Naive B cell (primary cell): ENCODE data around the gene EXOC3. TPM values are rescaled to one million over a fixed set of nuclear protein-coding genes. Genes with fewer than 3 reads are reported as not detected.

Experiments
- ATAC-seq, 2 donors: fragments of 150-1000 bp; cut with Tn5 transposase; 2 replicates each; pipeline ENCODE4 v1.10.0; 2021; ENCODE audit warnings: low read depth in 2 of 2, mild to moderate bottlenecking in 2 of 2, moderate library complexity in 2 of 2
- DNase-seq: peaks from one replicate; pipeline ENCODE4 v3.0.0; 2022
- H3K27ac Mint-ChIP-seq, 6 donors: one replicate each; pipeline ENCODE4 v1.8.0; 2020 to 2022; ENCODE audit warnings: mild to moderate bottlenecking in 6 of 6, mixed read lengths in 6 of 6, moderate library complexity in 5 of 6, inconsistent platforms in 2 of 6
- H3K27me3 Mint-ChIP-seq, 3 donors: one replicate each; pipeline ENCODE4 v1.8.0; 2021 to 2022; ENCODE audit warnings: mixed read lengths in 3 of 3, mild to moderate bottlenecking in 1 of 3
- H3K36me3 Mint-ChIP-seq, 2 donors: one replicate each; pipeline ENCODE4 v1.8.0; 2020 to 2022; ENCODE audit warnings: mixed read lengths in 2 of 2, inconsistent platforms in 1 of 2, mild to moderate bottlenecking in 1 of 2
- H3K4me1 Mint-ChIP-seq, 3 donors: one replicate each; pipeline ENCODE4 v1.8.0; 2020 to 2022; ENCODE audit warnings: mixed read lengths in 3 of 3, inconsistent platforms in 1 of 3, mild to moderate bottlenecking in 1 of 3, moderate library complexity in 1 of 3
- H3K4me3 Mint-ChIP-seq, 8 donors: one replicate each; pipeline ENCODE4 v1.8.0; 2020 to 2022; ENCODE audit warnings: mild to moderate bottlenecking in 8 of 8, mixed read lengths in 8 of 8, moderate library complexity in 8 of 8, inconsistent platforms in 2 of 8
- H3K9me3 Mint-ChIP-seq, 7 donors: one replicate each; pipeline ENCODE4 v1.8.0; 2020 to 2022; ENCODE audit warnings: mixed read lengths in 7 of 7, mild to moderate bottlenecking in 5 of 7, inconsistent platforms in 2 of 7, moderate library complexity in 1 of 7
- polyA plus RNA-seq, 6 donors: library from polyadenylated mRNA; unstranded; fragments of 300-500 nt; fragmentation: Illumina TruSeq; gene quantifications; one replicate each; pipeline ENCODE4 v1.2.3, GENCODE V29; 2021; ENCODE audit warnings: low read depth in 6 of 6

EXOC3 gene
- polyA plus RNA-seq, 6 donors from 2014 or later: 18.8 to 36.1 (median 22.9) TPM

DNA sequence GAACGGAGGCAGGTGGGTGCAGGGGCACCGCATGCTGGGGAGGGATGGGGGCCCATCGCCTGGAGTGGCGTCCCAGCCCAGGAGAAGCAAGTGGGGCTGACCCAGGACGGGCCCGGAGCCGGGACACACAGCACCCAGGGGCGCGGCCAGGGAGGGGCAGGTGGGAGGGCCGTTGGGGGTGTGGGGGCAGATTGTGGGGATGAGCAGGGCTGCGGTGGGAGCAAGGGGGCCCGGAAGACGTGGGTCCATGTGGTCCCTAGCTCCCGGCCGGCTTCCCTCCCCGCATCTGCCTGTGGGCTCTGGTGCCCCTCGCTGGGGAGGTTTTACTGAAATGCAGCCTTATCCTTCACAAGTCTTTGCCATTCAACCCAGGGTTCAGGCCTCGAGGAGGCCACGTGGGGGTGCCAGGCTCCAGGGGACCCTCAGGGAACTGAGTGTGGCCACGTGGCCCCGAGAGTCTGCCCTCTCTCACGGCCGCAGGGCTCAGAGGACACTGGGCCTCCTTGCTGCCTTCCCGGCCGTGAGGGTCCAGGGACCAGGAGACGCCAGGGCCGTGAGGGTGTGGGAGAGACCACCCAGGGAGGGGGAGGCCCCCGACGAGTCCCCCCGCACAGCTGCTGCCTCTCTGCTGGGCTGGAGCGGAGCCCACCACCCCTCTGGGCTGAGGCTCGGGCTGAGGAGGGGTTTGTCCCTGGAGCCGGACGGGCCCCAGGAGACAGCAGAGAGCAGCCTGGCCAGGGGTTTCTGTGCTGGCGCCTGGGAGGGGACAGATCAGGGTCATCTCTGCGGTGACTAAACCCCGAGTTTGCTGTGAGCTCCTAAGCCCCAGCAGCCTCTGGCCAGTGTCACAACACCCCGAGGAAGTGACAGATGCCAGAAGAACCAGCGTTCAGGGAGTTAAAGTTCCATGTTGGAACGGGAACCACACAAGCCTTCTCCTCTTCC lies 46.0 kb downstream of the EXOC3 start:
- Mint-ChIP-seq H3K4me3 (no peak overlapping the region), H3K4me1 (peaks cover 0 to 11% (median 7%) of the 10 kb centered on the region in 3 donors), H3K9me3 (no peaks in the 10 kb centered on the region), H3K27ac (peak overlapping the region in 1 of 6 donors; percentile 56), H3K27me3 (peaks cover 0 to 70% (median 4%) of the 10 kb centered on the region in 3 donors), H3K36me3 (no peaks in the 10 kb centered on the region)
- ATAC-seq (no peak), DNase-seq (no peak)

DNA sequence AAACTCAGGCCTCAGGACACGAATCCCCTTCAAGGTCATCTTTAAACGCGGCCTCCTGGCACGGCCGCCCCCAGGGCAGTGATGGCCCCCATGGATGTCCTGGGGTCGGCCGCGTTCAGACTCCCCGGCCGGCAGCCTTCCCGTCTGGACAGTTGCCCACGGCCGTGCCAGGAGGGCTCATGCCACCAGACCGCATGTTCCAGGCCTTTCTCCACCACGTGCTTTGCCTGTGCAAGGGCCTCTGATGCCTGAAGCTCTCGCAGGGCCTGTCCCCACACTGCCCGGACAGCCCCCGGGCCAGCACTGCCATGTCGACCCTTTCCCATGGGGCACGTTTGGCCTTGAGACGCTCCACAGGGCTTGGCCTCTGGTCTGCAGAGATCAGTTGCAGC lies 46.7 kb downstream of the EXOC3 start:
- Mint-ChIP-seq H3K27ac (no peak overlapping the region), H3K36me3 (no peaks in the 10 kb centered on the region), H3K4me1 (peaks cover 0 to 11% (median 7%) of the 10 kb centered on the region in 3 donors), H3K9me3 (no peaks in the 10 kb centered on the region), H3K4me3 (no peak overlapping the region), H3K27me3 (peaks cover 0 to 71% (median 4%) of the 10 kb centered on the region in 3 donors)
- DNase-seq: no peak
- no peak for ATAC-seq

DNA sequence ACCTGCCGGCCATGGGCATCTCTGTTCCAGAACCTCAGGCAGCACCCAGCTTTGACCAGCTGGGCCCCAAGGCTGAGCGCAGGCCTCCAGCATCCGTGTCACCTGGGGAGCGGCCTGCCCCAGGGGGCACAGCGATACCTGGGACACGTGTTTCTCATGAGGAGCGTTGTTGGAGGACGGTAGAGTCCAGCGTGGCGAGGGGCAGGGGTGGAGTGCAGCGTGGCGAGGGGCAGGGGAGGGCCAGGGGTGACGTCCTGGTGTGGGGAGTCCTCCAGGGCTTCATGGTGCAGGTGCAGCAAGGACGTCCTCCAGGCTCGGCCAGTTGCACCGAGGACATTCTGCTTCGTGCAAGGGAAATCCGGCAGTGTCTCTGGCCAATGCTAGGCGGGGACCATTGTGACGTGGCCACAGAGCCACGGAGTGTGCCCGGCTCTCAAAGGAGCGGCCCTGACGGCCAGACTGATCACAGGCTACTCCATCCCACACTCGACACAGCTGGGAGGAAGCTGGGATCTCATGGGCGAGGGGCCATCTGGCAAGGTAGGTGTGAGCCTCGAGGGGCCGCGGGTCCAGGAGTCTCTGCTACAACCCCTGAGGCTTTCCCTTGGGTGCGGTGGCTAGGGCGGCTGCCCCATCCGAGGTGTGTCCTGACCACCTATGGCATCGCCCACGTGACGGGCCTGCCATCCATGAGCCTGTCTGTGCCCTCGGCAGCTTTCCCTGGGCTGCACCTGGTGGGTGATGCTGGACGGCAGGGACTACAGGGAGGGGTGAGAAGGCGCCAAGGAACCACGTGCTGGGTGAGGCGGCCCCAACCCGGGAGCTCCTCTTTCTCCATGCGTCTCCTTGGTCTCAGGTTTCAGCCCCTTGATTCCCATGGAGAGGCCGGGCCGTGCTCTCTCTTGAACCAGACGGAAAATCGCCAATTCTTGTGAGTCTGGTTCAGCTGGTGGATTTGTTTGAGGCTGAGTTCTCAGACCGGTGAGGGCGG lies 47.4 kb downstream of the EXOC3 start:
- no peak for DNase-seq
- Mint-ChIP-seq H3K9me3 (no peaks in the 10 kb centered on the region), H3K27me3 (peaks cover 0 to 67% (median 4%) of the 10 kb centered on the region in 3 donors), H3K4me1 (peaks cover 0 to 7% (median 4%) of the 10 kb centered on the region in 3 donors), H3K36me3 (no peaks in the 10 kb centered on the region), H3K4me3 (no peak overlapping the region), H3K27ac (no peak overlapping the region)
- no peak for ATAC-seq

DNA sequence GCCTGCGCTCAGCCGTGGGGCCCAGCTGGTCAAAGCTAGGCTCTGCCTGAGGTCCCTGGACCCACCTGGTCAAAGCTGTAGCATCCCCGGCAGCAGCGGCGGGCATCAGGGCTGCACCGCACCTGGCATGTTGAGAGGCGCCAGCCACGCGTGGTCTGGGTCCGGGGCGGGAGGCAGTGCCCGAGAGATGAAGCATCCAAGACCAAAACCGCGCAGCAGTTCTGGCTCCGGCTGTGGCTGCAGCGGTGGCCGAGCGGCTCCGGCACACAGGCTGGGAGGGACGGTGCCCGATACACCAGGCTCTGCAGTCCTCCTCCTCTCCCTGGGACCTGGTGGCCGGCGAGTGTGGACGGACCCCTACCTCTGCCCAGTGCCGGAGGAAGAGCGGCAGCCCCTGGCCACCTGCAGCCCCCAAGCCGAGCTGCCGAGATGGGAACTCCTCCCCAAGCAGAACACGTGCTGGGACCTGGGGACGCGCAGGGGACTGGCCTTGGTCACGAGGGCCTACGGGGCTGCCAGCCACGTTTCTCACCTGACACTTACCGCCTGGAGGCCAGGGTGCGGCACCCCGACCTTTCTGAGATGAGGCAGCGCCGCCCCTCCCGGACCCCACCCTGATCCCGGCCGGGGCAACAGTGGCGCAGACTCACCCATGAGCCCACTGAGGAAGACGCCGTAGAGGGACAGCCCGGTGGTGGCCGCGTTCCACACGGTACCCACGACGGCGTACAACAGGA lies 48.3 kb downstream of the EXOC3 start:
- H3K36me3 Mint-ChIP-seq: no peaks in the 10 kb centered on the region
- no peak for DNase-seq
- peaks cover 0 to 62% (median 0%) of the 10 kb centered on the region in 3 donors for H3K27me3 Mint-ChIP-seq
- no peaks in the 10 kb centered on the region for H3K9me3 Mint-ChIP-seq
- H3K4me3 Mint-ChIP-seq: no peak overlapping the region
- H3K4me1 Mint-ChIP-seq: peaks cover 0 to 5% (median 0%) of the 10 kb centered on the region in 3 donors
- H3K27ac Mint-ChIP-seq: no peak overlapping the region
- no peak for ATAC-seq

DNA sequence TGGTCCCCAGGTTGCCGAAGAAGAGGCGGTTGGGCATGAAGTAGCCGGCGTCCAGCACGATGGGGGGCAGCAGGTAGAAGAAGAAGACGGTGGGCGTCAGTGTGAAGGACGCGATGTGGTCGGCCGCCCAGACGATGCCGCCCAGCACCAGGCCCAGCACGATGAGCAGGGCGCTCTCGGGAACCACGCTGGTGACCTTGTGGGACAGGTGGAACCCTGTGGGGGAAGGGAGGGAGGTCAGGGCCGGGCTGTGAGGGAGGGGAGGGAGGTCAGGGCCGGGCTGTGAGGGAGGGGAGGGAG lies 48.8 kb downstream of the EXOC3 start:
- Mint-ChIP-seq H3K27ac (no peak overlapping the region), H3K9me3 (no peaks in the 10 kb centered on the region), H3K36me3 (no peaks in the 10 kb centered on the region), H3K27me3 (peaks cover 0 to 61% (median 0%) of the 10 kb centered on the region in 3 donors), H3K4me1 (peaks cover 0 to 5% (median 0%) of the 10 kb centered on the region in 3 donors), H3K4me3 (no peak overlapping the region)
- ATAC-seq (no peak), DNase-seq (no peak)

DNA sequence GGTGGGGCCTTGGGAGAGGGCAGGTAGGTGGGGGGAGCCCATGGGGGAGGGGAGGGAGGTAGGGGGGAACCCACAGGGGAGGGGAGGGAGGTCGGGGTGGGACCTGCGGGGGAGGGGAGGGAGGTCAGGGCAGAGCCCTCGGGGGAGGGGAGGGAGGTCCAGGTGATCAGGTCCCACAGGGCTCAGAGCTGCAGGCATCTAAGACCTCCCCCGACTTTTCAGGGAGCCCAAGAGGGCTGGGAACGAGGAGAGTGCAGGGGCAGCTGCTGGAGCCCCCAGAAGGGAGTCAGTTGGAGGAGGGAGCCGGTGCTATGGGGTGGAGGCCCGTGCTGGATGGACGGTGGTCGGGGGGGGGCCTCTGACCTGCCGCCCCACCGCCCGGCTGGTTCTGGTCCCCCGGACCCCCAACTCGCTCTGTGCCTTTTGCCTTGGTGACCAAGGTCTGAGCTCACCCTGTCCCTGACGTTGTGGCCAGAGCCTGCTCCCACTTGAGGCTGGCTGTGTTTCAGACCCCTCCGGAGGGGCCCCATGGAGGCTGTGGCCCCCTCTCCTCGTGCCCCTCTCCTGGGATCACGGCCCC lies 49.4 kb downstream of the EXOC3 start:
- Mint-ChIP-seq H3K9me3 (no peaks in the 10 kb centered on the region), H3K27me3 (peaks cover 0 to 65% (median 0%) of the 10 kb centered on the region in 3 donors), H3K4me3 (no peak overlapping the region), H3K27ac (no peak overlapping the region), H3K4me1 (peaks cover 0 to 5% (median 0%) of the 10 kb centered on the region in 3 donors), H3K36me3 (no peaks in the 10 kb centered on the region)
- no peak for DNase-seq
- no peak for ATAC-seq

DNA sequence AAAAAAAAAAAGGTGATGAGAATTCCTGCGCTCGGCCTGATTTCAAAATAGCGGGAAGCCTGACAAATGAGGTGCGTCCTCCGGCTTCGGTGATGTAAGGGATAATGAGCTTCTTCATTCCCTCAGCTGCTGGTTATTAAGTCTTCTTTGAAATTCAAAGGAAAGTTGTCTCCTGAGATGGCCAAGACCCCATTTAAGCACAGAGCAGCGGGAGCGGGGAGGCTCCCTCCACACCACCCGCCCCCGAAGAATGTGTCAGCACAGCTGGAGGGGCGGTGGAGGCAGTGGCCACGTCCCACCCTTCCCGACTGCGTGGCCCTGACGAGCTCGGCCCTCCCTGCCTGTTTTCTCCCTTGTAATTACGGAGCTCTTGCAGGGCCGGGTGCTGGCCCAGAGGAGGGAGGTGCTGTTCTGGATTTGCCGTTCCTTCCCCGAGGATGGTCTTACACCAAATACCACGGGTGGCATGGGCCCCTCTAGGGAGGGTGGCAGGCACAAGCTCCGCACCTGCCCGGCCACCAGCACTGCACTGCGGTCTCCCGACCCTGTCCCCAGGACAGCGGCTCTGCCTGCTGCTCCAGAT lies 50.2 kb downstream of the EXOC3 start:
- DNase-seq (no peak), ATAC-seq (no peak)
- Mint-ChIP-seq H3K4me3 (no peak overlapping the region), H3K9me3 (no peaks in the 10 kb centered on the region), H3K36me3 (no peaks in the 10 kb centered on the region), H3K4me1 (peaks cover 0 to 5% (median 3%) of the 10 kb centered on the region in 3 donors), H3K27ac (peak overlapping the region in 1 of 6 donors; percentile 31), H3K27me3 (peaks cover 0 to 65% (median 5%) of the 10 kb centered on the region in 3 donors)

DNA sequence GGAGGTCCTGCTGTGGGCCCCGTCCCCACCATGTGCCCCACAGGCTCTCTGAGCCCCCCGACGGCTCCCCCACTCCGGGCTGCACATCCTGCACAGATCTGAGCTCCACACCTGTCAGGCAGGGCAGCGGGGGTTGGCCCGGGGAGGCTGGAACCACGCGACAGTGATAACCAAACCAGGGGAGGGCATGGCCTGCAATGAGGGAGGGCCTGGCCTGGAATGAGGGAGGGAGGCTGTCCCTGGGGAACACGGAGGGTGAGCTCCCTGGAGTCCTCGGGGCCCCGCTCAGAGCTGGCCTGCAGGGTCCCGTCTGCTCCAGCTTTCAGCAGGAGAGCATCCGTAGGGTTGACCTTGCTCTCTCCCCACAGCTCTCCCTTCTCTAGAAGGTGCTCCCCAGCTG lies 50.8 kb downstream of the EXOC3 start:
- H3K27ac Mint-ChIP-seq: no peak overlapping the region
- H3K27me3 Mint-ChIP-seq: peaks cover 0 to 70% (median 10%) of the 10 kb centered on the region in 3 donors
- no peak overlapping the region for H3K4me3 Mint-ChIP-seq
- ATAC-seq: no peak
- H3K4me1 Mint-ChIP-seq: peaks cover 0 to 5% (median 4%) of the 10 kb centered on the region in 3 donors
- no peak for DNase-seq
- H3K36me3 Mint-ChIP-seq: no peaks in the 10 kb centered on the region
- no peaks in the 10 kb centered on the region for H3K9me3 Mint-ChIP-seq

DNA sequence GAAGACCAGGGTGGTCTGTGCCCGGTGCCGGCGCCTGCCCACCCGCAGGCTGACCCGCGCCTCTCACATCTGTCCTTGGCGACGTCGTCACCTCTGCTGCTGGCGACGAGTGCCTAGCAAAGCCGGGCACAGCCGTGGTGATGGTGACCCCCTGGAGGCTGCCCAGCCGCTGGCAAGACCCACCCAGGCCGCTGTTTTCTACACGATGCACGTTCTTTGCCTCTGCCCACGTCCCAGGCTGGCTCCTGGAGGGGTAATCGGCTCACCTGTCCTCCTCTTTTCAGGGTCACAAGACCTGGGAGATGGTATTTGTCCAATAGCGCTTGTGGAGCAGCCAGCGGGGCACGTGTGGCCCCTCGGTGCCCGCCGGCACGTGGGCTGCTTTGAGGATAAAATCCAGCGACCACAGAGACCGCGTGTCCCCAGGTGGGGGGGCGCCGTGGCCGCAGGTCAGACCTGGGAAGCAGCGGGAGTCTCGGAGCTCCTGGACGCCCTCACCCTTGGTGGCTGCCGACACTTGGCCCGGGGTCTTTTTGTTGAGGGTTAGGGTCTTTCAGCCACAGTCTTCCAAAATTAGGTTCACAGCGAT lies 51.8 kb downstream of the EXOC3 start:
- Mint-ChIP-seq H3K36me3 (no peaks in the 10 kb centered on the region), H3K27ac (no peak overlapping the region), H3K4me3 (no peak overlapping the region), H3K4me1 (peaks cover 0 to 5% (median 4%) of the 10 kb centered on the region in 3 donors), H3K27me3 (peaks cover 0 to 72% (median 10%) of the 10 kb centered on the region in 3 donors), H3K9me3 (no peaks in the 10 kb centered on the region)
- no peak for DNase-seq
- no peak for ATAC-seq

DNA sequence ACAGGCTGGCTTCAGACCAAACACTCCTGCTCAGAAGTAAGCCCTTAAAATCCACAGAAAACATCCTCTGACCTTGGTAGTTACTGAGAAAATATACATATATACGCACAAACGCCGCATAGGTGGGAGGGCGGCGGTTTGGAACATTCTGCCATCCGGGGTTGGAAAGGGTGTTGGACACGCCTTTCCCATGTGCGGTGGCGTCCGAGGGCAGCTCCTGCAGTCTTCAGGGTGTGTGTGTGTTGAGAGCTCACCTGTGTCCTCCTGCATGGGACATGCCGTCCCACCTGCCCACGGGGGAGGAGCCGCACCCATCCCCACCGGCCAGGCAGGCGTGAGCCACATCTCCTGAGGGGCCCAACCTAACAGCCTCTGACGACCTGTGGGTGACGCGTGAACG lies 53.1 kb downstream of the EXOC3 start:
- no peaks in the 10 kb centered on the region for H3K9me3 Mint-ChIP-seq
- H3K4me3 Mint-ChIP-seq: no peak overlapping the region
- DNase-seq: no peak
- no peak for ATAC-seq
- peaks cover 0 to 17% (median 4%) of the 10 kb centered on the region in 3 donors for H3K4me1 Mint-ChIP-seq
- peaks cover 0 to 76% (median 23%) of the 10 kb centered on the region in 3 donors for H3K27me3 Mint-ChIP-seq
- no peaks in the 10 kb centered on the region for H3K36me3 Mint-ChIP-seq
- no peak overlapping the region for H3K27ac Mint-ChIP-seq

DNA sequence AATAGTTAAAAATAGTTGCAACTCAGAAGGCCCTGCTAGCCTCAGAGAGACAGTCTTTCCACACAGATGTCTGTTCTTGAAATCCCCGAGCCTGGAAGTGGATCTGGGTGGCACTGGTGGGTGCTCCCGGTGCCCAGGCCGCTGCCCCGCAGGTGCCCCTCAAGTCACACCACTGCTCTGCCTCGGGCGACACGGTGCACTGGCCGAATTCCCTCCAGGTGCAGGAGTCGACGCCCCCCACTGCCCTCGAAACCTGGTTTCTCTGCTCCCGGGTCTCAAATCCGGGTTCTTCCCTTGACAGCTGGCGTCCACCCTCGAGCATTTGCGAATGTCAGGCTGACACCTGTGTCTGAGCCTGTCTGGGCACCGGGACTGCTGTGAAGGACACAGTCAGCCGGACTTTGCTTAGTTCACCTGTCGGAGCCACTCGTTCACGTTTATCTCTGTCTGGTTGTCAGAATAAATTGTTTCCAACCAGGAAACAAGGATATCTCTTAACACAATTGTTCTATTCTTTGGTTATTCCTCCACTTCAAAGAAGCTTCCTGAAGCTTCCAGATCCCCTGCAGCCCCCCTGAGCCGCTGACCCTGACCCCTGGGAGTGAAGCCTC lies 54.2 kb downstream of the EXOC3 start:
- H3K4me3 Mint-ChIP-seq: no peak overlapping the region
- DNase-seq: no peak
- H3K4me1 Mint-ChIP-seq: peaks cover 4 to 18% (median 4%) of the 10 kb centered on the region in 3 donors
- ATAC-seq: no peak
- H3K9me3 Mint-ChIP-seq: no peaks in the 10 kb centered on the region
- peak overlapping the region in 1 of 6 donors; percentile 36 for H3K27ac Mint-ChIP-seq
- H3K36me3 Mint-ChIP-seq: no peaks in the 10 kb centered on the region
- peaks cover 4 to 77% (median 23%) of the 10 kb centered on the region in 3 donors for H3K27me3 Mint-ChIP-seq
